Smooth muscle cell (in vitro differentiated cells): Measurements from ENCODE around the gene PNMT. TPM values are rescaled to one million over a fixed set of nuclear protein-coding genes. Genes with fewer than 3 reads are reported as not detected.

Experiments
- DNase-seq: peaks from one replicate; lab custom pipeline; 2025; ENCODE audit not compliant: unreplicated experiment; lab: John Stamatoyannopoulos, UW
- H2AFZ ChIP-seq: fragments of 200-600 bp; sonication (generic); 2 replicates; pipeline ENCODE4 v1.6.0; 2016; ENCODE audit warnings: antibody characterized with exemption, low read depth, mild to moderate bottlenecking
- H3F3A ChIP-seq: fragments of 200-600 bp; sonication (generic); 2 replicates; pipeline ENCODE4 v1.6.0; 2017; ENCODE audit warnings: antibody characterized with exemption, low read depth
- H3K27ac ChIP-seq: fragments of 200-600 bp; sonication (generic); 2 replicates; pipeline ENCODE4 v1.5.1; 2016; ENCODE audit warnings: low read depth, mild to moderate bottlenecking
- H3K27me3 ChIP-seq: fragments of 200-600 bp; sonication (generic); 2 replicates; pipeline ENCODE4 v1.6.1; 2016; ENCODE audit warnings: low read depth, mild to moderate bottlenecking
- H3K36me3 ChIP-seq: fragments of 200-600 bp; sonication (generic); 2 replicates; pipeline ENCODE4 v1.5.1; 2016; ENCODE audit warnings: low read depth
- H3K4me1 ChIP-seq: fragments of 200-600 bp; sonication (generic); 2 replicates; pipeline ENCODE4 v1.5.1; 2016; ENCODE audit warnings: low read depth
- H3K4me2 ChIP-seq: fragments of 200-600 bp; sonication (generic); 2 replicates; pipeline ENCODE4 v1.6.0; 2016; ENCODE audit warnings: mild to moderate bottlenecking
- H3K4me3 ChIP-seq: fragments of 200-600 bp; sonication (generic); 2 replicates; pipeline ENCODE4 v1.5.1; 2016; ENCODE audit warnings: mild to moderate bottlenecking
- H3K79me2 ChIP-seq: fragments of 200-600 bp; sonication (generic); 2 replicates; pipeline ENCODE4 v1.6.0; 2016; ENCODE audit warnings: low read depth, mild to moderate bottlenecking
- H3K9ac ChIP-seq: fragments of 200-600 bp; sonication (generic); 2 replicates; pipeline ENCODE4 v1.6.0; 2016; ENCODE audit warnings: low read depth
- H3K9me3 ChIP-seq: fragments of 200-600 bp; sonication (generic); replicated peaks from 2 replicates; pipeline ENCODE4 v1.5.1; 2016; ENCODE audit warnings: low read depth
- H4K20me1 ChIP-seq: fragments of 200-600 bp; sonication (generic); 2 replicates; pipeline ENCODE4 v1.6.0; 2016; ENCODE audit warnings: low read depth
- WGBS: methylation state at CpG from one replicate; pipeline ENCODE4 v1.1.7; 2016; ENCODE audit warnings: low lambda C conversion rate; 5-methylcytosine and 5-hydroxymethylcytosine counted together
- polyA plus RNA-seq: library from polyadenylated mRNA; unstranded; fragments of >200 nt; fragmentation: Nextera tagmentation; extraction: Ambion mirVana; gene quantifications from 2 replicates; pipeline ENCODE4 v1.2.1, GENCODE V29; 2016
- total RNA-seq: library from RNA; depleted of rRNA; stranded (reverse); fragments of >200 nt; gene quantifications from 2 replicates; pipeline ENCODE4 v1.2.3, GENCODE V29; 2014
- TF ChIP-seq, protein P1 (sequence below): fragments of 200-600 bp; sonication (generic); IDR thresholded peaks from 2 replicates; pipeline ENCODE4 v1.5.1; 2017; ENCODE audit warnings: borderline replicate concordance, mild to moderate bottlenecking, antibody characterized with exemption; ENCODE audit not compliant: insufficient read depth, poor library complexity, severe bottlenecking

Gene PNMT
- total and polyA plus RNA-seq, 2 experiments from 2014 or later, result 0.23 TPM; not detected in 1

DNA sequence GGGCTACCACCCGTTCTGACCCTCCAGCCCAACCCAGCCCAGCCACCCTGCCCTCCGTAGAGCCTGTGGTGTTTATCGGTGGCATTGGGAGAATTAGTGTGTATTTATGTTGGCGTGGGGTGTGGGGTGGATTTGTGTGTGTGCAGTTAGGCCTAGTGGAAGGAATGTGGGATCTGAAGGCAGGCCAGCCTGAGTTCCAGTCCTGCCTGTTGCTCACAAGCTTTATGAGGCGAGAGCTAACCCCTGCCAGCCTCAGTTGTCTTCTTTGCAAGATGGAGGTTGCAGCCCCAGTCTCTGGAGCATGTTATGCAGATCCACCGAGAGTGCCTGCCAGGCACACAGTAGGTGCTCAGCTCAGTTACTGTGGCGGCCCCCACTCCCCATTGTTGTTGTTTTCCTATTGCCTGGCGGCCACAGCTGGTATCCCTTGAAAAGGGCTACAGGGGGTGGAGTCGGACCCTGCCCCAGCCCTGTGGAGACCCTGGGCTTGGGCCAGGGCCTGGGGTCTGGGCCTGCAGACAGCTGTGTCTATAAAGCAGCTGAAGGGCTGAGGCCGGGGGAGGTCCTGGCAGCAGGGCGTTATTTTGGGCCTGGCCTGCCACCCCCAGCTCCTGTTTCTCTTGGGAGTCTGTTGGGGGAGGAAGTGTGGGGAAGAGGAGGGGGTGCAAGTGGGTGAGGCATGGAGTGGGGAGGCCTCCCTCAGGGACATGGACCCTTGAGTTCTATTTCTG is 36.7 kb downstream of the PNMT start:
- Histone ChIP-seq H3K27me3 (no peaks in the 10 kb centered on the region), H3K4me2 (no peak overlapping the region), H3K4me3 (no peak overlapping the region), H3K9me3 (no peaks in the 10 kb centered on the region), H3K36me3 (no peaks in the 10 kb centered on the region), H3K79me2 (peaks cover 34% of the 10 kb centered on the region), H3K27ac (no peak overlapping the region), H3F3A (no peaks in the 10 kb centered on the region), H2AFZ (no peak overlapping the region), H3K9ac (no peak overlapping the region), H3K4me1 (peaks cover 27% of the 10 kb centered on the region), H4K20me1 (peaks cover 60% of the 10 kb centered on the region)
- DNase-seq, result no peak
- WGBS, result 84% methylated on average over 11 of the region's 11 CpGs
- TF ChIP-seq, protein P1, sequence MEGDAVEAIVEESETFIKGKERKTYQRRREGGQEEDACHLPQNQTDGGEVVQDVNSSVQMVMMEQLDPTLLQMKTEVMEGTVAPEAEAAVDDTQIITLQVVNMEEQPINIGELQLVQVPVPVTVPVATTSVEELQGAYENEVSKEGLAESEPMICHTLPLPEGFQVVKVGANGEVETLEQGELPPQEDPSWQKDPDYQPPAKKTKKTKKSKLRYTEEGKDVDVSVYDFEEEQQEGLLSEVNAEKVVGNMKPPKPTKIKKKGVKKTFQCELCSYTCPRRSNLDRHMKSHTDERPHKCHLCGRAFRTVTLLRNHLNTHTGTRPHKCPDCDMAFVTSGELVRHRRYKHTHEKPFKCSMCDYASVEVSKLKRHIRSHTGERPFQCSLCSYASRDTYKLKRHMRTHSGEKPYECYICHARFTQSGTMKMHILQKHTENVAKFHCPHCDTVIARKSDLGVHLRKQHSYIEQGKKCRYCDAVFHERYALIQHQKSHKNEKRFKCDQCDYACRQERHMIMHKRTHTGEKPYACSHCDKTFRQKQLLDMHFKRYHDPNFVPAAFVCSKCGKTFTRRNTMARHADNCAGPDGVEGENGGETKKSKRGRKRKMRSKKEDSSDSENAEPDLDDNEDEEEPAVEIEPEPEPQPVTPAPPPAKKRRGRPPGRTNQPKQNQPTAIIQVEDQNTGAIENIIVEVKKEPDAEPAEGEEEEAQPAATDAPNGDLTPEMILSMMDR, result peak; percentile 26

DNA sequence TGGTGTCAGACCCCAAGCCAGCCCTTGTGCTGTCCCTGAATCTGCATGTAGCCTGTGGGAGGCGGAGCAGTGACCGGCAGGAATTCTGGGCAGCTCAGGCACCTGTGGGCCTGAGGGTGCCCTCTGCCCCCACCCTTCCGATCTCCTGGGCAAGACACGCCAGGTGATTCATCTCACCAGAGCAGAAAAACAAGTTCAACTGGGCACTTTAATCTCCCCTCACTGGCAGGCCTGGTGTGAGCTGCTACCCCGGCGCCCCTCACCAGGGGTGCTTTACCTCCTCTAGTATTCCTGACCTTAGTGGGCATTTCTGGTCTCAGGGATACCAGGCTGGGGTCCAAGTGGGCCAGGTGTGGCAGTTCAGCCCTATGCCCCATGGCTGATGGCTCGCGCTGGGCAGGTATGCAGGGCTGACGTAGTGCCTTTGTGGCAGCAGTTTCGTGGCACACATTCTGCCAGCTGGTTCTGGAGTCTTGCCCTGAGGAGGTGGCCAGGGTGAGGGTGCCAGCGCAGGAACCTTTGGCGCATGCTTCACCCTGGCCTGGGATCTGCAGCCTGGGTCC is 37.6 kb downstream of the PNMT start:
- H3K4me3 ChIP-seq, result no peak overlapping the region
- TF ChIP-seq, protein P1, result no peak
- no peaks in the 10 kb centered on the region for H3K36me3 ChIP-seq
- no peak for DNase-seq
- peaks cover 26% of the 10 kb centered on the region for H3K4me1 ChIP-seq
- no peak overlapping the region for H3K27ac ChIP-seq
- no peak overlapping the region for H3K9ac ChIP-seq
- peaks cover 62% of the 10 kb centered on the region for H4K20me1 ChIP-seq
- no peaks in the 10 kb centered on the region for H3K27me3 ChIP-seq
- H3K79me2 ChIP-seq, result peaks cover 27% of the 10 kb centered on the region
- no peaks in the 10 kb centered on the region for H3F3A ChIP-seq
- no peaks in the 10 kb centered on the region for H3K9me3 ChIP-seq
- H2AFZ ChIP-seq, result no peak overlapping the region
- H3K4me2 ChIP-seq, result no peak overlapping the region
- WGBS, result 89% methylated on average over 12 of the region's 12 CpGs

DNA sequence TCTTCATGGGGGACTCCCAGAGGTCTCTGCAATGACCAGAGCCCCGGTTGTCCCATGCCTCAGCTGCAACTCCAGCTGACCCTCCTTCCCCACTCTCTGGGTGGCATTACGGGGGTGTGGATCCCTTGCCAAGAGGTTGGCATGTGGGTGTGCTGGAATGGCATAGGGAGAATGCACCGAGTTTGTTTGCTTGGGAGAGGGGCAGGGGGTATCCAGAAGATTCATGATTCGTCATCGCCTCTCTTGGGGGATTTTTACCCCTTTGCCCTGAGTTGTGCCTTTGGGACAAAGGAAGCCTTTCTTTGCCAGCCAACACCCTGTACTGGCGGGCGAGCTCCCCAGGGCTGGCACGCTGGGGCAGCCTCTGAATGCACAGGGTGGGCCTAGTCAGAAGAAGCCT is 38.1 kb downstream of the PNMT start:
- Histone ChIP-seq H3K9me3 (no peaks in the 10 kb centered on the region), H4K20me1 (peaks cover 57% of the 10 kb centered on the region), H3K27me3 (no peaks in the 10 kb centered on the region), H2AFZ (no peak overlapping the region), H3K36me3 (no peaks in the 10 kb centered on the region), H3K9ac (no peak overlapping the region), H3K79me2 (peaks cover 22% of the 10 kb centered on the region), H3F3A (no peaks in the 10 kb centered on the region), H3K4me3 (no peak overlapping the region), H3K4me1 (peaks cover 21% of the 10 kb centered on the region), H3K27ac (no peak overlapping the region), H3K4me2 (no peak overlapping the region)
- WGBS, result 94% methylated on average over 8 of the region's 8 CpGs
- TF ChIP-seq, protein P1, result no peak
- no peak for DNase-seq
